ENCODE results near the gene TRMT5. TPM values are rescaled to one million over a fixed set of nuclear protein-coding genes. Genes with fewer than 3 reads are reported as not detected.

TRMT5 gene
- total RNA-seq, 1 experiment from 2014 or later: 23.7 TPM

GRCh38 chr14:60933920-60934655, 46.8 kb downstream of the TRMT5 start:
- DNase-seq (ENCODE audit: low read depth, low spot score): no peak
- Histone ChIP-seq H3K4me3 (replicated peaks in 1 of 2; ENCODE audit: low read depth in 1 of 2, low read length in 2 of 2) (no peak overlapping the region), H3K9ac (ENCODE audit: low read length) (no peak overlapping the region), H4K20me1 (ENCODE audit: insufficient read depth) (no peaks in the 10 kb centered on the region), H3K79me2 (ENCODE audit: insufficient read depth, low read length) (no peaks in the 10 kb centered on the region), H3K4me2 (ENCODE audit: low read length) (no peak overlapping the region), H3K9me2 (ENCODE audit: insufficient read depth) (no peaks in the 10 kb centered on the region; the same call in 1 of the 2 replicates), H3K9me3 (ENCODE audit: control insufficient read depth in 1 of 2, insufficient read depth in 1 of 2, low read depth in 1 of 2, low read length in 2 of 2) (no peaks in the 10 kb centered on the region), H3K4me1 (ENCODE audit: control insufficient read depth in 1 of 2, insufficient read depth in 2 of 2, low read length in 2 of 2) (no peaks in the 10 kb centered on the region), H3K36me3 (ENCODE audit: control insufficient read depth in 1 of 2, insufficient read depth in 2 of 2, low read length in 2 of 2) (no peaks in the 10 kb centered on the region), H3K27me3 (ENCODE audit: insufficient read depth, low read length) (no peaks in the 10 kb centered on the region), H3K27ac (ENCODE audit: low read depth, low read length) (no peak overlapping the region), H2AFZ (ENCODE audit: low read depth, low read length, poor library complexity, severe bottlenecking) (no peak overlapping the region)
- RAD21 ChIA-PET (ENCODE audit: low non-redundant PET in 1 of 2, low total read pairs in 2 of 2, uncharacterized antibody in 2 of 2, unreplicated experiment in 2 of 2): no interaction called here
- POLR2A ChIA-PET: no interaction called here
- ATAC-seq: no peak
- CTCF ChIA-PET: no interaction called here
- no TSS peak for BruUV-seq (replicated peaks)
- TF ChIP-seq ZNF274 (IDR thresholded peaks at IDR 0.05; ENCODE audit: low read depth, low read length) (no peak), EGR1 (IDR thresholded peaks at IDR 0.05; ENCODE audit: low read depth) (no peak), CBX3 (IDR thresholded peaks at IDR 0.05; ENCODE audit: low read depth) (no peak), TCF7L2 (IDR thresholded peaks at IDR 0.05; ENCODE audit: borderline replicate concordance, extremely low read depth, insufficient read depth, insufficient read length) (no peak), CEBPB (IDR thresholded peaks at IDR 0.05; ENCODE audit: low read depth) (no peak), EZH2 (IDR thresholded peaks at IDR 0.05) (no peak), SRF (IDR thresholded peaks at IDR 0.05; ENCODE audit: low read depth) (no peak), ATF3 (IDR thresholded peaks at IDR 0.05) (no peak), ZBTB33 (IDR thresholded peaks at IDR 0.05; ENCODE audit: extremely low read depth, insufficient replicate concordance, low read length) (no peak), RAD21 (IDR thresholded peaks at IDR 0.05; ENCODE audit: low read depth) (no peak), SIN3A (IDR thresholded peaks at IDR 0.05; ENCODE audit: low read depth) (no peak)
- intact Hi-C loops (cut with micrococcal nuclease): no loop called here
